BJ (cell line): ENCODE measurements around the gene TMEM175. TPM values are rescaled to one million over a fixed set of nuclear protein-coding genes. Genes with fewer than 3 reads are reported as not detected.

Experiments used
- CTCF ChIA-PET: fragments of 350-600 bp; formaldehyde crosslinking; extraction: SDS; loops from one replicate; lab custom pipeline; 2021; ENCODE audit warnings: antibody characterized with exemption, inconsistent platforms; lab: Yijun Ruan, JAX
- POLR2A ChIA-PET: fragments of 300-600 bp; sonication (Branson Sonifier 250); formaldehyde crosslinking; extraction: SDS; loops from one replicate; lab custom pipeline; 2021; ENCODE audit warnings: antibody characterized with exemption; lab: Charles Lee
- DNase-seq: peaks from one replicate; pipeline ENCODE4 v3.0.0-alpha.2; 2011; ENCODE audit warnings: low read depth
- H3K27me3 ChIP-seq: 2 replicates; pipeline ENCODE4 v1.6.0; 2011; ENCODE audit warnings: low read length; ENCODE audit not compliant: control insufficient read depth, insufficient read depth
- H3K36me3 ChIP-seq: 2 replicates; pipeline ENCODE4 v1.5.1; 2011; ENCODE audit warnings: low read length; ENCODE audit not compliant: control insufficient read depth, insufficient read depth
- H3K4me3 ChIP-seq: 2 replicates; pipeline ENCODE4 v1.5.1; 2011; ENCODE audit warnings: low read depth, mild to moderate bottlenecking, control low read depth, low read length
- CTCF ChIP-seq: IDR thresholded peaks from 2 replicates; pipeline ENCODE4 v1.5.1; 2011; ENCODE audit warnings: low read depth, mild to moderate bottlenecking, control low read depth, inconsistent platforms, low read length, moderate library complexity; ENCODE audit not compliant: insufficient read depth
- polyA plus RNA-seq: library from polyadenylated mRNA; depleted of rRNA; stranded (reverse); fragments of >200 nt; gene quantifications from 2 replicates; pipeline ENCODE4 v1.2.3, GENCODE V29; 2011

Gene TMEM175
- polyA plus RNA-seq, 1 experiment: 77.8 TPM

- Histone ChIP-seq H3K36me3 (peaks cover 10% of the 10 kb centered on the region), H3K27me3 (no peaks in the 10 kb centered on the region), H3K4me3 (no peak overlapping the region)
- no peak for TF ChIP-seq CTCF
- POLR2A ChIA-PET: no interaction called here
- DNase-seq: no peak
- CTCF ChIA-PET: no interaction called here
Observed at GRCh38 chr4:905485-906338, 26.5 kb upstream of the TMEM175 start.

- CTCF ChIA-PET: no interaction called here
Observed at GRCh38 chr4:906339-907102, 25.7 kb upstream of the TMEM175 start.

GRCh38 chr4:907103-907400 lies 25.2 kb upstream of the TMEM175 start:
- Histone ChIP-seq H3K36me3 (peaks cover 16% of the 10 kb centered on the region), H3K4me3 (no peak overlapping the region), H3K27me3 (no peaks in the 10 kb centered on the region)
- CTCF ChIA-PET: no interaction called here
- DNase-seq: no peak
- TF ChIP-seq CTCF: no peak
- POLR2A ChIA-PET: no interaction called here

More at GRCh38 chr4:906339-907102, 25.7 kb upstream of the TMEM175 start:
- POLR2A ChIA-PET: no interaction called here
- Histone ChIP-seq H3K4me3 (no peak overlapping the region), H3K36me3 (peaks cover 14% of the 10 kb centered on the region), H3K27me3 (no peaks in the 10 kb centered on the region)
- no peak for DNase-seq
- TF ChIP-seq CTCF: no peak

DNA sequence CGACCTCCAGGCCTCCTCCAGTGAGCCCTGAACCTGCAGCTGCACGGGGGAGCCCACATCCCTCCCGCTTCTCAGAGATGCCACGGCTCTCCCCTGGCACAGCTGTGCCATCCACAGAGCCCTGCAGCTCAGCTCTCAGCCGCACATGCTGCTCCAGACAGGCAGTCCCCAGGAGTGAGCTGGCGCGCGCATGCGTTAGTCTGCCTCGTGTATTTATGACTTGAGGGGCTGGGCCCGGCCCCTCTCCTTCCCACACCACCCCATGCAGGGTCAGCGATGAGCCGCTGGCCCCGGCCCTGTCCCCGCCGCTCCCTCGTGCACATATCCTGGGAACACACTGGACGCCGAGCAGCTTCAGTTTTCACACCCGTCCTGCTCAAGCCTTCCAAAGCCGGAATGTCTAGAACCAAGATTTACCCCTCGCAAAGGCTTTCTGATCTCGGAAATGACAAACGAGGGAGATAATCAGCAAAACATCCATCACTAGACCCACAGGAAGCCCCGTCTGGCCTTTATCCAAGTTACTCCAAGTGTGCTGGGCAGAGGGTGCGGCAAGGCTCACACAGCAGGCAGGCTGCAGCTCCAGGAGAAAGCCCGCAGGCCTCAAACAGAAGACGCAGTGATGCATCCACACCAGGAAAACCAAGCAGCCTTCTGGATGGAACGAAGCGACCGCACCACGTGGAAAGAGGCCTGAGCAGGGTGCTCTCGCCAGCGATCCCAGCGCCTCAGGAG lies 24.4 kb upstream of the TMEM175 start:
- Histone ChIP-seq H3K36me3 (peaks cover 16% of the 10 kb centered on the region), H3K27me3 (no peaks in the 10 kb centered on the region), H3K4me3 (no peak overlapping the region)
- no peak for TF ChIP-seq CTCF
- DNase-seq: no peak
- ChIA-PET POLR2A (no interaction called here), CTCF (interaction anchor here (1.0 to 1.4 kb wide), 3 partner anchors 10 to 17 kb away, joined by 3 read pairs; no protein-coding TSS in a partner anchor)
